Stomach smooth muscle (tissue), 2 donors: ENCODE data around the gene LAMA5.

Experiments
- H3K27ac ChIP-seq: one replicate; pipeline ENCODE4 v1.7.0; 2013; ENCODE audit warnings: mild to moderate bottlenecking, low read length, inconsistent platforms
- H3K27me3 ChIP-seq, 2 donors: one replicate each; pipeline ENCODE4 v1.7.0; 2013; ENCODE audit warnings: low read length in 2 of 2; ENCODE audit not compliant: insufficient read depth in 2 of 2, control insufficient read depth in 1 of 2
- H3K36me3 ChIP-seq, 2 donors: one replicate each; pipeline ENCODE4 v1.7.0; 2013; ENCODE audit warnings: low read length in 2 of 2; ENCODE audit not compliant: control insufficient read depth in 2 of 2, insufficient read depth in 2 of 2
- H3K4me1 ChIP-seq: one replicate; pipeline ENCODE4 v1.7.0; 2013; ENCODE audit warnings: low read length; ENCODE audit not compliant: control insufficient read depth, insufficient read depth
- H3K4me3 ChIP-seq, 2 donors: one replicate each; pipeline ENCODE4 v1.7.0; 2013; ENCODE audit warnings: low read length in 2 of 2
- H3K9ac ChIP-seq, 2 donors: one replicate each; pipeline ENCODE4 v1.7.0; 2013; ENCODE audit warnings: low read length in 2 of 2, mild to moderate bottlenecking in 1 of 2
- H3K9me3 ChIP-seq, 2 donors: one replicate each; pipeline ENCODE4 v1.7.0; 2013; ENCODE audit warnings: low read length in 2 of 2; ENCODE audit not compliant: control insufficient read depth in 2 of 2
- donor health status: healthy.
- donor health status: Pancreatic carcinoma.

The LAMA5 gene

GRCh38 chr20:62328684-62329388 is 38.3 kb downstream of the LAMA5 start:
- Histone ChIP-seq H3K4me3 (no peak overlapping the region), H3K27ac (no peak overlapping the region), H3K9ac (no peak overlapping the region), H3K4me1 (no peaks in the 10 kb centered on the region), H3K9me3 (no peaks in the 10 kb centered on the region), H3K27me3 (no peaks in the 10 kb centered on the region), H3K36me3 (peaks cover 79 to 82% of the 10 kb centered on the region in 2 donors)

DNA sequence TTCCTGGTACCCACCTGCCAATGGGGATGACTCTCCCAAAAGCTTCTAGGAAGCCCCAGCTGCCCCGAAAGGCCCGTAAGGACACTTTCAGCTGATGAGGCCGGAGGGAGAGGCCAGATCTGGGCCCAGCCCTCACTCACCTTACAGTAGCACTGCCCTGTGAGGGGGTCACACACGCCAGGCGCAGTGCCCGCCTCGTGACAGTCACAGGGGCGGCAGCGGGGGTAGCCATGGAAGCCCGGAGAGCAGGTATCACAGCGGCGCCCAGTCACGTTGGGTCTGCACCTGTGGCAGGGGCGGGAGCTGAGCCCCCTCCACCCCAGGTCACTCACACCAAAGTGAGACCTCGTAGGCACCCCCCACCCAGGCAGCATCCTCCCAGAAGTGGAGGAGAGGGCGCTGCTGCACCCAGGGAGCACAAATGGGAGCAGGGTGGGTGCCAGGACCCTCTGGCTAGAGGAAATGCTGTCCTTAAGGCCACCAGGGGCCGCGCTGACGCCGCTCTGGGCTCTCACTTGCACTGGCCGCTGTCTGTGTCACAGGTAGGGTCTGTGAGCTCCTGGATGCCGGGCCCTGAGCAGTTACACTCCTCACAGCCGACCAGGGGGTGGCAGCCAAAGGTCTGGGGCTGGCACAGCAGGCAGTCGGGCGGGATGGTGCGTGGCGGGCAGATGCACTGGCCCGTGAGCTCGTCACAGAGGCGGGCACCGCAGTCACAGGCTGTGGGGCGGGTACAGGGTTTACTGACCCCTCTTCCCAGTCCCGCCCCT is 39.2 kb downstream of the LAMA5 start:
- Histone ChIP-seq H3K27me3 (no peaks in the 10 kb centered on the region), H3K4me3 (no peak overlapping the region), H3K9ac (no peak overlapping the region), H3K9me3 (no peaks in the 10 kb centered on the region), H3K36me3 (peaks cover 81 to 84% of the 10 kb centered on the region in 2 donors), H3K4me1 (no peaks in the 10 kb centered on the region), H3K27ac (no peak overlapping the region)

- H3K36me3 ChIP-seq: peaks cover 77 to 79% of the 10 kb centered on the region in 2 donors
Measured at GRCh38 chr20:62326959-62327725, 40.0 kb downstream of the LAMA5 start.

DNA sequence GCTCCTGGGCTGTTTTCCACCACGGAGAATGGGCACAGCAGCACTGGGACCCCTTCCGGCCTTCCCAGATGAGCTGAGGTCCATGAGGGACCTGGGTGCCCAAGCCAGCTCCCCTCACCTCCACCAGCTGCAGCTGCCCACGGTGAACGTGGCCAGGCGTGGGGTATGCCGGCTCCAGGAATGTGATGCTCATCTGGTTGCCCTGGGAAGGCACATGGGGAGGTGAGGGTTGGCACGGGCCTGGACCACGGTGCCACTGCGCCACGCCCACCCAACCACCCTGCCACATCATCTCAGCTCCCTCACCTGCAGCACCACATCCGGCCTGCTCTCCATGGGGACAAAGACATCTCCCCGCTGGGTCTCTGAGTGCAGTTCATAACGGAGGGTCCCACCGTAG is 40.6 kb downstream of the LAMA5 start:
- Histone ChIP-seq H3K9ac (no peak overlapping the region), H3K27me3 (no peaks in the 10 kb centered on the region), H3K4me3 (no peak overlapping the region), H3K36me3 (peaks cover 74 to 75% of the 10 kb centered on the region in 2 donors), H3K9me3 (no peaks in the 10 kb centered on the region), H3K27ac (no peak overlapping the region), H3K4me1 (no peaks in the 10 kb centered on the region)

More at GRCh38 chr20:62326959-62327725, 40.0 kb downstream of the LAMA5 start:
- H3K27ac ChIP-seq: no peak overlapping the region
- H3K4me1 ChIP-seq: no peaks in the 10 kb centered on the region
- H3K4me3 ChIP-seq: no peak overlapping the region
- H3K9ac ChIP-seq: no peak overlapping the region
- no peaks in the 10 kb centered on the region for H3K9me3 ChIP-seq
- H3K27me3 ChIP-seq: no peaks in the 10 kb centered on the region

- Histone ChIP-seq H3K27me3 (no peaks in the 10 kb centered on the region), H3K27ac (no peak overlapping the region), H3K36me3 (peaks cover 69 to 70% of the 10 kb centered on the region in 2 donors), H3K4me3 (no peak overlapping the region), H3K4me1 (no peaks in the 10 kb centered on the region), H3K9me3 (no peaks in the 10 kb centered on the region), H3K9ac (no peak overlapping the region)
Measured at GRCh38 chr20:62325172-62325905, 41.8 kb downstream of the LAMA5 start.

DNA sequence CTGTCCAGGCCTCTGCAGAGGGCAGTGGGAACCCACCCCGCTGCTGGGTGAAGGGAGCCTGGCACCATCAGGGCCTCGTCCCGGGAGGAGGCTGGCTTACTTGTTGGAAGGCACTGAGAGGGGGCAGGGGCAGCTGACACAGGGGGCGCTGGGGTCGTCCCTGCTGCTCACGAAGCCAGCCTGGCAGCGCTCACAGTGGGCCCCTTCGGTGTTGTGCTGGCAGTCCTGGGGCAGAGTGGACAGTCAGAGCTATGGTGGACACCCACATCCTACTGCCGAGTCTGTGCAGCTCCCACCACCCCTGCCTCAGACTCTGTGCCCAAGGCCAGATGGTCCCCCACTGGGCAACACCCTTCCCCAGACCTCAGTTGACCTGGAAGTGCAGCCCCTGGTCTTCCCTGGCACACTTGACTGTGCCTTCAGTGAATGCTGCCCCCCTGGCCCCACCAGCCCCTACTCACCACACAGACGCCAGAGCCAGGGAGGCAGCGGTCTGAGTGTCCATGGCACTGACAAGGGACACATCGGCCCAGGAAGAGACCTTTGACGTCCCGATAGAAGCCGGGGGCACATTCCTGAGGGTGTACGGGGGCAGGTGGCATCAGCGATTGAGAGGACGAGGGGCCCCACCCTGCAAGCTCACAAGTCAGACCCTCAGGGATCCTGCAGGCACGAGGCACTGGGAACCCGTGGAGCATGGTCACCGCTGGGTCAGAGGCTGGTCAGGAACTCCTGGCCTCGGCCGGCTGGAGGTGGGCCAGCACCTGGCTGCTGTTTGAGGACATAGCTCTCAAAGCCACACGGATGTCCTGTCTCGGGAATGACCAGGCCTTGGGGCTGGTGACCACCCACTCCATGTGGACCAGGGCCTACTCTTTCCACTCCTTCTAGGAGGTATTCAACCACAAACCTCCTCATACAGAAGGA is 42.9 kb downstream of the LAMA5 start:
- Histone ChIP-seq H3K27ac (no peak overlapping the region), H3K36me3 (peaks cover 61 to 63% of the 10 kb centered on the region in 2 donors), H3K4me3 (no peak overlapping the region)

GRCh38 chr20:62323146-62323979 is 43.7 kb downstream of the LAMA5 start:
- Histone ChIP-seq H3K36me3 (peaks cover 54 to 61% of the 10 kb centered on the region in 2 donors), H3K4me1 (no peaks in the 10 kb centered on the region), H3K9ac (no peak overlapping the region), H3K9me3 (no peaks in the 10 kb centered on the region), H3K4me3 (no peak overlapping the region), H3K27ac (no peak overlapping the region), H3K27me3 (no peaks in the 10 kb centered on the region)

More for the DNA sequence above, 42.9 kb downstream of the LAMA5 start:
- no peaks in the 10 kb centered on the region for H3K27me3 ChIP-seq
- H3K9me3 ChIP-seq: no peaks in the 10 kb centered on the region
- H3K4me1 ChIP-seq: no peaks in the 10 kb centered on the region
- no peak overlapping the region for H3K9ac ChIP-seq

DNA sequence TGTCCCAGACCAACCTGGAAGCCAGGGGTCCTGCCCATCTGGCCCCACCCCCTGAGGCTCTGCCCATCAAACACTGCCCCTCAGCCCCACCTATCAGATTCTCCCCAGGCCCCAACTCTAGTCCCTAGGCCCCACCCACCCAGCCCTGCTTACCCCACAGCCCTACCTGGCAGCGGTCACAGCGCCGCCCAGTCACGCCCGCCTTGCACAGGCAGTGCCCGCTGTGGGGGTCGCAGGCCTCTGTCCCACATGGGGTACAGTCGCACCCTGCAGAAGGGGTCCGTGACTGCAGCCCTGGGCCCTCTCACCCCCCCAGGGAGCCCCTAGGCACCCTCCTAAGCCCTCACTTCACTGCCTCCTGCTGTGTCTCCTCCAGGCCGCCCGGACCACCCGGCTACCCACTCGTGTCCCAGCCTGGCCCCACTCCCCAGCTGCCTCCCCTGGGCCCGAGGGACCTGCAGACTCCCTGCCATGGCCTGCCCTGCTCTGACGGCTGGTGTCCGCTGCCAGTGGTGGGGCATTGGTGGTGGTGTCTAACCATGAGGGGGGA is 44.5 kb downstream of the LAMA5 start:
- H3K9ac ChIP-seq: no peak overlapping the region
- peaks cover 47 to 54% of the 10 kb centered on the region in 2 donors for H3K36me3 ChIP-seq
- H3K27me3 ChIP-seq: no peaks in the 10 kb centered on the region
- H3K27ac ChIP-seq: no peak overlapping the region
- H3K9me3 ChIP-seq: no peaks in the 10 kb centered on the region
- no peaks in the 10 kb centered on the region for H3K4me1 ChIP-seq
- no peak overlapping the region for H3K4me3 ChIP-seq

- Histone ChIP-seq H3K9me3 (no peaks in the 10 kb centered on the region), H3K36me3 (peaks cover 47 to 50% of the 10 kb centered on the region in 2 donors), H3K9ac (no peak overlapping the region), H3K4me3 (no peak overlapping the region), H3K27ac (no peak overlapping the region), H3K27me3 (no peaks in the 10 kb centered on the region), H3K4me1 (no peaks in the 10 kb centered on the region)
Measured at GRCh38 chr20:62321975-62322374, 45.1 kb downstream of the LAMA5 start.
